ENCODE measurements around the gene IGSF21.
"Not testable (repeated sequence)": the region's sequence is repeated elsewhere in the genome, so short reads cannot be mapped to it uniquely, and the experiment has no call there.

The IGSF21 gene

DNA sequence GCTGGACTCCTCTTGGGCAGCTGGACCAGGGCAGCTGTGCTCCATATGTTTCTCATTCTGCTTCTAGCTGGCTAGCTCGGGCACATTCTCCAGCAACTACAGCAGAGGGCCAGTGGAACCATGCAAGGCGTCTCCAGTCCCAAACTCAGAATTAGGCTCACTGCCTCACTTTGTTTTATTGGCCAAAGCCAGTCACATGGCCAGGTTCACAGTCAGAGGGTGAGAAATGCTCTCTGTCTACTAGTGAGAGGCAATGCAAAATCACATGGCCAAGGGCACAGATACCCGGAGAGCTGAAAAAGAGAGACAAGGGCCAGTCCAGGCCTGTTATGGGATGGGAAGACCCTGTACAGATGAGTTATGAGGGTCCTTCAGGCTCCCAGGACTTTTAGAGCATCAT lies 294.3 kb downstream of the IGSF21 start:
- no peak for DNase-seq (ENCODE audit: low spot score)

DNA sequence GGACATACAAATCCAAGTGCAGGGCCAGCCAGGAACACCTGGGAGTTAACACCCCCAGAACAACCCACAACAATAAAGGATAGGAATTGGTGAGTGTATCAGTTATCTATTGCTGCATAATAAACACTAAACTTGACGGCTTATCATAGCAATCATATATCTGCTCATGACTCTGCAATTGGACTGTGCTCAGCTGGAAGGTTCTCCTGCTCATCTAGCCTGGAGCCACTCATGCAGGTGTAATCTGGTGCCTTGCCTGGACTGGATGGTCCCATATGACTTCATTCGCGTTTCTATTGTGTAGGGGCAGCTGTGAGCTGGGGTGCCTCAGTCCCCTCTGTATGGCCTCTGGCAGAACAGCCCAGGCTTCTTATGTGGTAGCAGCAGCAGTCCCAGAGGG lies 296.9 kb downstream of the IGSF21 start:
- DNase-seq (ENCODE audit: low spot score) = no peak

DNA sequence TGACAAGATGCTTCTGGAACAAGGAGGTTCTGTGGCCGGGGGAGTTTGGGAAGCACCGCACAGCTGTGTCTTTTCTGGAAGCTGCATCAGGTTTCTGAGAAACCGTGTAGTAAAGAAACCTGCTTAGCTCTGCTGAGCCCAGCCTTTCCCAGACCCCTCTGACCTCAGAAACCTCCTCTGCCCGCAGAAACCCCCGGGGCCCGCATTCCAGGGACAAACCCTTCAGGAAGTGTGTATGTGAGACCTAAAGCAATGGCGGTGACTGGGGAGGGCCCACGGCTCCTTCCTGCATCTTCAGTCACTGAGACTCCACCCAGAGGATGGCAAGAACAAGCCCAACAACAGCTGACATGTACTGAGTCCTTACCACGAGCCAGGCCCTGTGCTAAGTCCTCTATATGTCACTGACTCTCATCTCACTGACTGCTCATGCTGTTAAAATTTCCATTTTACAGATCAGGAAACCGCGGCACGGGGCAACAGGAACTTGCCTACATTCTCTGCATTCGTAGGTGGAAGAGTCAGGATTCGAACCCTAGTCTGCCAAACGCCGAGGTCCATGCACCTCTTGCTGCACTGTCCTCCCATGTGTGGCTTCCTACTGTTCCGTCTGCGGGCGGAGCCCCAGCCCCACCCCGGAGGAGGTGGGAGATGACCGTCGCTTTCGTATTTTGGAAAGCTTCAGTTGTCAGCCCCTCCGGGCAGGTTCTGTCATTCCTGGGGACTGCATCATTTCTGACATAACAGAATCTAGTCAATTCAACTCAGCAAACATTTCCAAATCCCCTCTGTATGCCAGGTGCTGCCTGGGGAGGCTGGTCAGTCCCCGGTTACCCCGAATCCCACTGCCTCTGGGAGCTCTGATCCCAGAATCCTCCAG lies 299.8 kb downstream of the IGSF21 start:
- DNase-seq (ENCODE audit: low spot score) = no peak

DNA sequence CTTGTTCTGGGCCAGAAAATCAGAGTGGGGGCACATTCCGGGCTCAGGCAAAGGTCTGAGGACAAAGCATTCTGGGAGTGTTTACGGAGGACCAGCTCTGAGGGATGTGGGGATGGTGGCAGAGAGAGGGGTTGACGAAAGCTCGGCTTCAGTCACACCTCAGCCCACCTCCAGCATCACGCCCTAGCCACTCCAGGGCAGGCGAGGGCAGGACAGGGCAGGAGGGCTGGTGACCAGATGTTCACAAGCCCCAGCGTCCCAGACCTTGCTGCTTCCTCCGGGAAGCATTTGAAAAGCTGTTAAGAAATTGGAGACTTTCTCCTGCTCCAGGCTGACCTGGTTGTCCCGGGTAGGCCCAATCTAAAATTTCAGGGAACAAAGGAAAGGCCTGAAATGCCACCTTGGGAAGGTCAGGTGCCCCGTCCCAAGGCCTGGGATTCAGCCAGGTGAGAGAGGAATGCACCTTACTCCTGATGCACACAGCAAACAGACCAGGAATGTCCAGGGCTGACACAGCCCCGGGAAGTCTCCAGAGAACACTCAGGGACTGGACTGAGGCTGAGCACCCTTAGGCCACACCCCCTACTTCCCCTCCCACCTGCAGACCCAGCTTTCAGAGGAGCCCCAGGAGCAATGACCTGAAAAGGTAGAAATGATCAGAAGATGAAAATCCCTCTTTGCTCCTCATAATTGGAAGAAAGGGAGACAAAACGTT lies 301.2 kb downstream of the IGSF21 start:
- no peak for DNase-seq (ENCODE audit: low spot score)

DNA sequence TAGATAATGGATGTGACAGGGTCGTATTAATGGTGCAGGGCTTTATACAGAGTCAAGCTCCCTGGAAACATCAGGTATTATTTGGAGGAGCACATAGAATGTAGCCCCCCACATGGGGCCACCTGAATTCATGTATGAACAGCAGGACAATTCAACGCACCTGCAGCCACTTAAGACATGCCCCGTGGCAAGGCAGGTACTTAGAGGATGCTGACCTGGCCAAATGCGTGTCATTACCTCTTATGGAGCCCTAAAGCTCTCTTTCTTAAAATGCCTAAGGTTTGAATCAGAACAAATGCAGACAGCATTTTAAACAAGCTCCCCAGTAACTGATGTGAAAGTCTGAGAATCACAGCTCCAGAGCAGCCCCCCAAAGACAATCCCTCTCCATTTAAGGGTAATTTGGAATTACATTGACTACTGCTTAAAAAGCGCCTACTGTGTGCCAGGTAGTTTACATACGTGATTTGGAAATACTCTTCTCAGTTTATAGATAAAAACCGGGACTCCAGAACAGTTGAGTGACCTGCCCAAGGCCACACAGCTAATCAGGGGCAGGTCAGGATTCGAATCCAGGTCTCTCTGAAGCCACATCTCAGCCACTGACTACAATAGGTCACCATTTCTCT lies 302.1 kb downstream of the IGSF21 start:
- DNase-seq (ENCODE audit: low spot score) = no peak

DNA sequence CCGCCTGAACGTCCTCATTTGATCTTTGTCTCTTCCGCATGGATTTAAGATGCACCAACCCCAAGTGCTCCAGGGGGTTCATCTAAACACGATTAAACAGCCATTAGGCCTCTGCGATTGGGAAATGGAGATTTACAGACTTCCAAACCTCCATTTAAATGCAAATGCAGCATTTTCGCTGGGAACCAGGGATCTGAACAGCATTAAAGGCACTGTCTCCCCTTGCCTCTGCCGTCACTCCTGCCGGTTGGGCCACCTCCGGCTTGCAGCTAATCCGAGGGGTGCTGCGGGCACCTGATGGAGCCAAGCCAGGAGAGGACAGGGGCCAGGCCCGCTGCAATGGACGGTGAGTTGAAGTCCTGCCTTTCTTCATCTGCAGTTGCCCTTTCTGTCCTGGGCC lies 302.8 kb downstream of the IGSF21 start:
- no peak for DNase-seq (ENCODE audit: low spot score)

DNA sequence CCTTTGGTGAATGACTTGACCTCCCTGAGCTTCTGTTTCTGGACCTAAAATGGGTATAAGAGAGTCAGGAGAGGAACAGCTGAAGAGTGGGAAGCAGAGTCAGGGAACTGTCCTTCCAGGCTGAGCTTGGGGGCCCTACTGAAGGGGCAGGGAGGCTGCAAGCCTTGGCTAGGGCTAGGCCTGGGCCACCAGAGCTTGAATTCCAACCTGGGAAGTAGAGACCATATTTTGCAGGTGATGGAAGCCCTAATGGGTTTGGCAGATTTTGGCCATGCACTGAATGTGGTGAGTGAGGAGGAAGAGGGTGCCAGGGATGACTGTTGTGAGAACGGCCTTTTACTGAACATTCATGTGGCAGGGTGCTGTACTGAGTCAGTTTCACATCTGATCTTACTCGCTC lies 303.7 kb downstream of the IGSF21 start:
- no peak for DNase-seq (ENCODE audit: low spot score)

DNA sequence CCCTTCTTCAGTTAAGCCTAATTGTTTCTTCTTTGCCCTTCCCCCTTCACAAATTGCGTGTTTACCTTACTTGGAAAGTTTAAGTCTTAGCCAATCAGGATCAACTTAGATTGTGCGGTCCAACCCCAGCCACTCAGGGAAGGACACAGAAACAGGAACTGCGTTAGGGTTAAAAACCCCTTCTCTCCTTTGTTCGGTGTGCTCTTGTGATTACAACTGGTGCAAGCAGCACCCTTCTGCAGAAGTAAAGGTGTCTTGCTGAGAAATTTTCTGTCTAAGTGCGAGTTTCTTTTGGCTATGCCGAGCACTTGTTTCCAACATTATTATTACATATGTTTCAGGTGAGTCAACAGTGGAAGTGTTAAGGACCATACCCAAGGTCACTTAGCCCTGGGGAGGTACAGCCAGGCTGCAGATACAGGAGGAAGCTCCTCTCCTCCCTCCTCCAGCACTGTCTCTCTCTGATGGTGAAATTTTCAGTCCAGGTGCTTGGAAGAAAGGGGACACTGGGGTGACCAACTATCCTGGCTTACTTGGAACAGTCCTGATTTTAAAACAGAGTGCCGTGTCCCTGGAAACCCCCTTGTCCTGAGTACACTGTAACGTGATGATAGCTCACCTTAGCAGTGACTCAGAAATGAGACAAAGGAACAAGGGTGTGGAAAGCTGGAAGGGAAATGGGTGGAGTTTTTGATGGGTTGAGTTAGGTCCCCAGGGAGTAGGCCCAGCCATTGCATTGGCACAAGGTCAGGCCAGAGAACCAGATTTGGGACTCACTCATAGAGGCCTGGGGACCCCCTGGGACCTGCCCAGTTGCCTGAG lies 304.4 kb downstream of the IGSF21 start:
- no peak for DNase-seq (ENCODE audit: low spot score)

DNA sequence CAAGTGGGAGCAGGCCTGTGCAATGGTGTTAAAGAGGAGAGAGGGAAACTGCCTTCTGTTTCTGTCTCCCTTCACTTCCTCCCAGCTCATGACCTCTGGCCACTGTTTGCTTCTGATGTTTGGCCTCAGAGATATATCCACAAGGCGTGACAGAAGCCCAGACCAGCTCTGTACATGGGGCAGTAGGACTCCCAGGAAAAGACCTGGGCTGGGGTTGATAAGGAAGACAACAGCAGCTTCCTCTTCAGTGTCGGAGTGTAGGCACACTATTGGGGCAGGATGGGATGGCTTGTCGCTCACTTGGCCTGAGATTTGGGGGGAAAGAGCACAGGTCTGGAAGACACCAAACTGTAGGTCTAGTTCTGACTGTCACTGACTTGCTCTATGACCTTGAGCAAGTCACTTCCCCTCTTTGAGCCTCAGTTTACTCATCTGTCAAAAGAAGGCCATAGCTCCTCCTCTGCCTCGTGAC lies 305.3 kb downstream of the IGSF21 start:
- no peak for DNase-seq (ENCODE audit: low spot score)

DNA sequence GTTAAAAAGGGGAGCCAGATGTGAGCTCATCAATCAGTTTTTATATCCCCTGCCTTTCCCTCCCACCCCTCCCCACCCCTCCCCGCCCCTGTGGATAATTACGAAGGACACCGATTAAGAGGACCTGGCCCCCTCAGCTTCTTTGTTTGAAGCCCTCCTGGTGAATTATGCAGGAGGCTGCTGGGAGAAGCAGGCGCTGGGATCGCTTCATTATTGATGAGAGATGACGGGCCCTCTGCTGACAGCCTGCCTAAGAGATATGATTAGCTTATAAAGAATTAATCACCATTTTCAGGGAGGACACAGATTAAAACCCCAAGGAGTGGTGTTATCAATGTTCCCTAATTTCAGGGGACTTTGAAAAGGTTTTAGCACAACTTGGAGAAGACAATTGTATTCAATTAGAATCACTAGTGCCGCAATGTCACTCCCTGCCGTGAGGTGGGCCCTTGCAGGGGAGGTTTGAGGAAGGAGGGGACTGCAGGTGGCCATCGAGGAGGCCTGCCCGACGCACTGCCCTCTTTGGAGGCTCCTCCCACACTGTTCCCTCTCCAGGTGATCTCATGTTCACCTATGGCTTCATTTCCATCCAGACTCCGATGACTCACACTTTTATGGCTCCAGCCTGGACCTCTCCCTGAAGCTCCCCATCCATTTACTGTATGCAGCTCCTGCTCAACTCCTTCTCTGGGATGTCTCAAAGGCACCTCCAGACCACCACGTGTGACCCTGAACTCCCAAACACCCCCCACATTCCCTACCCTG lies 306.1 kb downstream of the IGSF21 start:
- no peak for DNase-seq (ENCODE audit: low spot score)

DNA sequence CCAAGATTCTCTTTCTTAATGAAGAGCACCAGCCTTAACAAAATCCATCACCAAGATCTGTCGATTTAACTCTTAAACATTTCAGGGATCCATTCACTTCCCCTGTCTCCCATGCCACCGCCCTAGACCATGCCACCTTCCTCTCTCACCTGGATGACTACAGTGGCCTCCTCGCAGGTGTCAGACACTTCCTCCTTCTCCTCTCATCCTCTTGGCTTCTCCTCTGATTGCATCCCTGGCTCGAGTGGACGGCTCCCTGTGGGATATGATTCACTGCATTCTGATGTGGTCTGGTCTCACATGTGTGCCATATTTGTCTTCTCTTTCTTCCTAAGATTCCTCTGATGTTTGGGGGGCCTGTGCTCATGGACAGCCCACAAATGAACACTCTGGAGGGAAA lies 306.7 kb downstream of the IGSF21 start:
- DNase-seq (ENCODE audit: low spot score) = no peak

DNA sequence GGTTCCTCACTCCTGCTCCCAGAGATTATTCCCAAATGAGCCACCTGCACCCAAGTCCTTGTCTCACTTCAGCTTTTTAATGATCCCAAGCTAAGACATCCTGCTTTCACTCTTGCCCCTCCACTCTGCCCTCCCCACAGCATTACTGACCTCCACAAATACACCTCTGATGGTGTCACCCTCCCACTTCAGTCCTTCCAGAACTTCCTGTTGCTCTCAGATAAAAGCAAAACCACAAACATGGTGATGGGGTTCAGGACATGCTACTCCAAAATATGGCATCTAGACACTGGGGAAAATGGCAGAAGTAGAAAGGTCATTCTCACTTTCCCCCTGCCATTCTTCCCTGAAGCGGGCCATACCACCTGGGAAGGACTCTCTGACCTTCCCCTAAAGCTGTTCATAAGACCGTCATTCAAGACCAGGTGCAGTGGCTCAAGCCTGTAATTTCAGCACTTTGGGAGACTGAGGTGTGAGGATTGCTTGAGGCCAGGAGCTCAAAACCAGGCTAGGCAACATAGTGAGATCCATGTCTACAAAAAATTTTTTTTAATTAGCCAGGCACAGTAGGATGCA lies 307.4 kb downstream of the IGSF21 start:
- DNase-seq (ENCODE audit: low spot score) = no peak

DNA sequence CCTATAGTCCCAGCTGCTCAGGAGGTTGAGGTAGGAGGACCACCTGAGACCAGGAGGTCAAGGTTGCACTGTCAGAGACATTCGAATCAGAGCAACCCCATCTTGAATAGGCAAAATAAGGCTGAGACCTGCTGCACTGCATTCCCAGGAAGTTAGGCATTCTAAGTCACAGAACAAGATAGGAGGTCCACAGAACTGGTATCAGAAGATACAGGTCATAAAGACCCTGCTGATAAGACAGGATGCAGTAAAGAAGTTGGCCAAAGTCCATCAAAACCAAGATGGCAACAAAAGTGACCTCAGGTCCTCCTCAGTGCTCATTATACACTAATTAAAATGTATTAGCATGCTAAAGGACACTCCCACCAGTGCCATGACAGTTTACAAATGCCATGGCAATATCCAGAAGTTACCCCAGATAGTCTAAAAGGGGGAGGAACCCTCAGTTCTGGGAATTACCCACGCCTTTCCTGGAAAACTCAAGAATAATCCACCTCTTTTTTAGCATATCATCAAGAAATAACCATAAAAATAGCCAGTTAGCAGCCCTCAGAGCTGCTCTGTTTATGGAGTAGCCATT lies 307.9 kb downstream of the IGSF21 start:
- no peak for DNase-seq (ENCODE audit: low spot score)

DNA sequence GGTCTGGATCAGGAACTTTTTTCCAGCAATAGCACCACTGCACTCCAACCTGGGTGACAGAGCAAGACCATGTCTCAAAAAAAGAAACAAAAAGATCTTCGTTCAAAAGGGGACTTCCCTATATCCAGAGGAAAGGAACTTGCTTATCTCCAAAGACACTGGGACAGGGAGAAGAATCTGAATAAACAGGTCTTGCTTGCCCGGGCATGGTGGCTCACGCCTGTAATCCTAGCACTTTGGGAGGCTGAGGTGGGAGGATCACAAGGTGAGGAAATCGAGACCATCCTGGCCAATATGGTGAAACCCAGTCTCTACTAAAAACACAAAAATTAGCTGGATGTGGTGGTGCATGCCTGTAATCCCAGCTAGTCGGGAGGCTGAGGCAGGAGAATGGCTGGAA lies 308.5 kb downstream of the IGSF21 start:
- DNase-seq (ENCODE audit: low spot score) = not testable (repeated sequence)

DNA sequence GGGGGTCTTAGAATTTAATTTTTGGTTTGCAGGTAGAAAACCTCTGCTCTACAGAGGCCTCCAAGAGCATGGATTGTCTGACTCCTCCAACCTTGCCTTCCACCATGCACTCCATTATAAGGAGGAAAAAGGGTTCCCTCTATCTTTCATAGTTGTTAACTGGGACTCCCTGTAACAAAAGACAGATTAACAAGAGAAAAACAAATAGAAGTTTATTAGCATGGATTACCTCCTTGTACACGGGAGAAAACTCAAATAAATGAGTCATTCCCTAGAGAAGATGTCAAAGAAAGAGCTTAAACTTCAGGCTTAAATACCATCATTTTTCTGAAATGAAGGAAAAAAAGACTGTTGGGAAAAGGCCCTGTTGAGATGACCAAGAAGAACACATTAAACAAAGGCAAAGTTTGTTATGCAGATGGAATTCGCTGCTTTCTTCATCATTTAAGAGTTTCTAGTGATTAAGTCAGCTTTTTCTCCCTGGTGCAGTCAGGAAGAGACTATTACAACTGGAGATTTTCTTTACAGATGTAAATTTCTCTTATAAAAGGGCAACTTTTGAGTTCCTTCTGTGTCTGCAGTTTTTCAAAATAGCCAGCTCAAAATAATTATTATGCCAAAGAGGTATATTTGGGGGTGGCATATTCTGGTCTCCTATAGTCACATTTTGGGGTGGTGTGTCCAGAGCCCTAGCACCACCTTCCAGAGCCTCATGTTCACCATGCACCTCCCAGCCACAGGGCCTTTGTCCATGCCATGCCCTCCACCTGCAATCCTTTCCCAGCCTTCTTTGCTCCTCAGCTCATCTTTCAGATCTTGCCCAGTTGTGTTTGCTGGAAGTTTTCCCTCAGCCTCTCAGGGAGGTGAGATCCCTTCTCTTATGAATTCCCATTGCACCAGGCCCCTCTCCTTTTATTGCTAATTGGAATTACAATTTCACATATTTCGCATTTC lies 310.0 kb downstream of the IGSF21 start:
- DNase-seq (ENCODE audit: low spot score) = no peak

DNA sequence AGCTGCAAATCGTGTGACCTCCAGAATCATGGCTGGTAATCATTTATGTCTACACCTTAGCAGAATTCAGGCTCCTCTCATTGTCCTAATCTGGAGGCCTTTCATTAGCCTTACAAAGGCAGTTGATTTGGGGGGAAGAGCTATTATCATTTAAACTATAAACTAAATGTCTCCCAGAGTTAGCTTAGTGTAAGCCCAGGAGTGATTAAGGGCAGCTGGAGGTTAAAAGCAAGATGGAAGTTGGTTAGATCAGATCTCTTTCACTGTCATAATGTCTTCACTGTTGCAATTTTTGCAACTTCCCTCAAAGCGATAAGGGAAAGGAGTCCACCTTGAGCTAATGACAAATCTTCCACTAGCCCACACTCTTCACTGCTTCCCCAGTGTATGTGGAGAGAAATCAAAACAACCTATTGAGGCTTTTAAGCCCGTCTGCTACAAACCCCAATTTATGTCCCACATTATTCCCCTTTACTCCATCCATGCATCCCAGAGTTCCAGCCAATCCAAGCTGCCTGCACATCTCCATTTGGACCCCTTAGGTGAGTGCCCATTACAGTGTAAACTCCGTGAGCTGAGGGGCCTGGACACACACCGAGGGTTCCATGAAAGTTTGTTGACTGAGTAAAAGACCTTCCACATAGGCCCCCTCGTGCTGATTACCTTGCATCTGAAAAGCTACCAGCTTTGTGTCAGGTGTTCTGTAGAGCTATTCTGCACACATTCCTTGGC lies 311.7 kb downstream of the IGSF21 start:
- DNase-seq (ENCODE audit: low spot score) = no peak

DNA sequence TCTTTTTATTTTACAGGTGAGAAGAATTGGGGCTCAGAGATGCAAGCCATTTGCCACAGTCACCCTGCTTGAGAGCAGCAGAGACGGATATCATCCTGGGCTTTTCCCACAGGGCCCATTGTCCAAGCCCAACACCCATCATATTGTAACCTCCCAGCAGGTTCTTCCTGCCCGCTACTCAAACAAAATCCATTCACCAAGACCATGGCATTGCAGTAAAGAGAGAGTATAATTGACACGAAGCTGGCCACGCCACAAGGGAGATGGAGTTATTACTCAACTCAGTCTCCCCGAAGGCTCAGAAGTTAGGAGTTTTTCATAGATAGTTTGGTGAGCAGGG lies 312.2 kb downstream of the IGSF21 start:
- no peak for DNase-seq (ENCODE audit: low spot score)

DNA sequence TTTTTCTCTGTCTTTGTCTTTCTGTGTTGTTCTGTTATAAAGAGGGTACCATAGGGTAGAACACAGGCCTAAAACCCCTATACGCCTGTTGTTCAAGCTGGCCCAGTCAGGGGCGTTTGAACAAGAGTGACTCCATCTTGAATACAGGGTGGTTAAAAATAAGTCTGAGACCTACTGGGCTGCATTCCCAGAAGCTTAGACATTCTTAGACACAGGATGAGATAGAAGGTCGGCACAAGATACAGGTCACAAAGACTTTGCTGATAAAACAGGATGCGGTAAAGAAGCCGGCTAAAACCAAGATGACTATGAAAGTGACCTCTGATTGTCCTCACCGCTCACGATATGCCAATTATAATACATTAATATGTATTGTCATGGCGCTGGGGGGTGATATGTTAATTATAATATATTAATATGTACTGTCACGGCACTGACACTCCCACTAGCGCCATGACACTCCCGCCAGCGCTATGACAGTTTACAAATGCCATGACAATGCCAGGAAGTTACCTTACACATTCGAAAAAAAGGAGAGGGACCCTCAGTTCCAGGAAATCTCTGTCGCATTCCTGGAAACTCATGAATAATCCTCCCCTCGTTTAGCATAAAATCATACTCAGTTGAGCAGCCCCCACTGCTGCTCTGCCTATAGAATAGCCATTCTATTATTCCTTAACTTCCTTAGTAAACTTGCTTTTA lies 314.6 kb downstream of the IGSF21 start:
- no peak for DNase-seq (ENCODE audit: low spot score)

Measured in hematopoietic multipotent progenitor cell treated with erythropoietin and hydrocortisone succinate and interleukin-3 and kit ligand, for 17 days (in vitro differentiated cells).